Smooth muscle cell (in vitro differentiated cells): Measurements from ENCODE around the gene TTLL9. TPM values are rescaled to one million over a fixed set of nuclear protein-coding genes. Genes with fewer than 3 reads are reported as not detected.

Experiments
- DNase-seq: peaks from one replicate; lab custom pipeline; 2025; ENCODE audit not compliant: unreplicated experiment; lab: John Stamatoyannopoulos, UW
- H2AFZ ChIP-seq: fragments of 200-600 bp; sonication (generic); 2 replicates; pipeline ENCODE4 v1.6.0; 2016; ENCODE audit warnings: antibody characterized with exemption, low read depth, mild to moderate bottlenecking
- H3F3A ChIP-seq: fragments of 200-600 bp; sonication (generic); 2 replicates; pipeline ENCODE4 v1.6.0; 2017; ENCODE audit warnings: antibody characterized with exemption, low read depth
- H3K27ac ChIP-seq: fragments of 200-600 bp; sonication (generic); 2 replicates; pipeline ENCODE4 v1.5.1; 2016; ENCODE audit warnings: low read depth, mild to moderate bottlenecking
- H3K27me3 ChIP-seq: fragments of 200-600 bp; sonication (generic); 2 replicates; pipeline ENCODE4 v1.6.1; 2016; ENCODE audit warnings: low read depth, mild to moderate bottlenecking
- H3K36me3 ChIP-seq: fragments of 200-600 bp; sonication (generic); 2 replicates; pipeline ENCODE4 v1.5.1; 2016; ENCODE audit warnings: low read depth
- H3K4me1 ChIP-seq: fragments of 200-600 bp; sonication (generic); 2 replicates; pipeline ENCODE4 v1.5.1; 2016; ENCODE audit warnings: low read depth
- H3K4me2 ChIP-seq: fragments of 200-600 bp; sonication (generic); 2 replicates; pipeline ENCODE4 v1.6.0; 2016; ENCODE audit warnings: mild to moderate bottlenecking
- H3K4me3 ChIP-seq: fragments of 200-600 bp; sonication (generic); 2 replicates; pipeline ENCODE4 v1.5.1; 2016; ENCODE audit warnings: mild to moderate bottlenecking
- H3K79me2 ChIP-seq: fragments of 200-600 bp; sonication (generic); 2 replicates; pipeline ENCODE4 v1.6.0; 2016; ENCODE audit warnings: low read depth, mild to moderate bottlenecking
- H3K9ac ChIP-seq: fragments of 200-600 bp; sonication (generic); 2 replicates; pipeline ENCODE4 v1.6.0; 2016; ENCODE audit warnings: low read depth
- H3K9me3 ChIP-seq: fragments of 200-600 bp; sonication (generic); replicated peaks from 2 replicates; pipeline ENCODE4 v1.5.1; 2016; ENCODE audit warnings: low read depth
- H4K20me1 ChIP-seq: fragments of 200-600 bp; sonication (generic); 2 replicates; pipeline ENCODE4 v1.6.0; 2016; ENCODE audit warnings: low read depth
- WGBS: methylation state at CpG from one replicate; pipeline ENCODE4 v1.1.7; 2016; ENCODE audit warnings: low lambda C conversion rate; 5-methylcytosine and 5-hydroxymethylcytosine counted together
- polyA plus RNA-seq: library from polyadenylated mRNA; unstranded; fragments of >200 nt; fragmentation: Nextera tagmentation; extraction: Ambion mirVana; gene quantifications from 2 replicates; pipeline ENCODE4 v1.2.1, GENCODE V29; 2016
- total RNA-seq: library from RNA; depleted of rRNA; stranded (reverse); fragments of >200 nt; gene quantifications from 2 replicates; pipeline ENCODE4 v1.2.3, GENCODE V29; 2014
- TF ChIP-seq, protein P1 (sequence below): fragments of 200-600 bp; sonication (generic); IDR thresholded peaks from 2 replicates; pipeline ENCODE4 v1.5.1; 2017; ENCODE audit warnings: borderline replicate concordance, mild to moderate bottlenecking, antibody characterized with exemption; ENCODE audit not compliant: insufficient read depth, poor library complexity, severe bottlenecking

The TTLL9 gene
- total and polyA plus RNA-seq, 2 experiments from 2014 or later: 0.13 TPM; not detected in 1

DNA sequence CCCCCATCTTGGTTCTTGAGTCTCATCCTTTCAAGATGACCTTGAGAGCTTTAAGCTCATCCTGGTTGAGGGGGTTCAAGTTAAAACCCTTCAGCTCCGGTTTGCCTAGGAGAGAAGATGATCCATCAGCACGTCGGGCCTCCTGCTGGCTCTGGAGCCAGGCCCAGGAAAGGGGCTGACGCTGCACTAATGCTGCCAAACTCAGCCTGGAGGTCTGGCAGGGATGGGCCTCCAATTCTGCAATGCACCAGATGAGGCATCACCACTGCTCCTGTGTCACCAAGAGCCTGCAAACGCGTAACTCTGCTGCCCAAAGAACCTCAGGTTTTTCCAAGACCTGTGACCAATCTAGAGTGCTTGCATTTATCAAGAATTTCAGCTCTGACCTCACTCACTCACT is 75.4 kb downstream of the TTLL9 start:
- Histone ChIP-seq H3K79me2 (peaks cover 11% of the 10 kb centered on the region), H3K4me3 (no peak overlapping the region), H3K9ac (no peak overlapping the region), H3F3A (no peaks in the 10 kb centered on the region), H3K9me3 (no peaks in the 10 kb centered on the region), H3K4me1 (peaks cover 2% of the 10 kb centered on the region), H2AFZ (no peak overlapping the region), H3K27me3 (no peaks in the 10 kb centered on the region), H3K4me2 (no peak overlapping the region), H4K20me1 (peaks cover 14% of the 10 kb centered on the region), H3K36me3 (peaks cover 18% of the 10 kb centered on the region), H3K27ac (no peak overlapping the region)
- TF ChIP-seq, protein P1, sequence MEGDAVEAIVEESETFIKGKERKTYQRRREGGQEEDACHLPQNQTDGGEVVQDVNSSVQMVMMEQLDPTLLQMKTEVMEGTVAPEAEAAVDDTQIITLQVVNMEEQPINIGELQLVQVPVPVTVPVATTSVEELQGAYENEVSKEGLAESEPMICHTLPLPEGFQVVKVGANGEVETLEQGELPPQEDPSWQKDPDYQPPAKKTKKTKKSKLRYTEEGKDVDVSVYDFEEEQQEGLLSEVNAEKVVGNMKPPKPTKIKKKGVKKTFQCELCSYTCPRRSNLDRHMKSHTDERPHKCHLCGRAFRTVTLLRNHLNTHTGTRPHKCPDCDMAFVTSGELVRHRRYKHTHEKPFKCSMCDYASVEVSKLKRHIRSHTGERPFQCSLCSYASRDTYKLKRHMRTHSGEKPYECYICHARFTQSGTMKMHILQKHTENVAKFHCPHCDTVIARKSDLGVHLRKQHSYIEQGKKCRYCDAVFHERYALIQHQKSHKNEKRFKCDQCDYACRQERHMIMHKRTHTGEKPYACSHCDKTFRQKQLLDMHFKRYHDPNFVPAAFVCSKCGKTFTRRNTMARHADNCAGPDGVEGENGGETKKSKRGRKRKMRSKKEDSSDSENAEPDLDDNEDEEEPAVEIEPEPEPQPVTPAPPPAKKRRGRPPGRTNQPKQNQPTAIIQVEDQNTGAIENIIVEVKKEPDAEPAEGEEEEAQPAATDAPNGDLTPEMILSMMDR: no peak
- 92% methylated on average over 6 of the region's 6 CpGs for WGBS
- no peak for DNase-seq

DNA sequence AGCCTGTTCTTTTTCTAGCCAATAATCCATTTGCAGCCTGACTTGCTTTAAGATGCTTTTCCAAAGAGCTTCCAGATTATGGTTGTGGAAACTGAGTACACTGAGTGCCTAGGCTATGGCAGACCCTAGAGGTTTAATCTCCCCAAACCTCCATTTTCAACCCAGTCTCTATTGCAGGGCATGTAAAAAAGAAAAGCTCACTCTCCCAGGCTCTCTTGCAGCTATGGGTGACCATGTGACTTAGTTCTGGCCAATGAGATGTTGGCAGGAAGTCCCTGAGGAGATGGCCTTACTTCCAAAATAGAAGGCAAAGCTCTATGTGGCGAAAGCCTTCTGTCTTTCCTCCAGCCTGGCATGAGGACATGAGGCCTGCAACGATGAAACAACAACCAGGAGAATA is 77.6 kb downstream of the TTLL9 start:
- H3K4me2 ChIP-seq: no peak overlapping the region
- H3K4me3 ChIP-seq: no peak overlapping the region
- H2AFZ ChIP-seq: no peak overlapping the region
- H3K27ac ChIP-seq: no peak overlapping the region
- H3K27me3 ChIP-seq: no peaks in the 10 kb centered on the region
- WGBS: 97% methylated on average over 2 of the region's 2 CpGs
- H3K36me3 ChIP-seq: peaks cover 18% of the 10 kb centered on the region
- peaks cover 17% of the 10 kb centered on the region for H4K20me1 ChIP-seq
- peaks cover 6% of the 10 kb centered on the region for H3K4me1 ChIP-seq
- no peaks in the 10 kb centered on the region for H3F3A ChIP-seq
- no peak for DNase-seq
- H3K9me3 ChIP-seq: no peaks in the 10 kb centered on the region
- peaks cover 21% of the 10 kb centered on the region for H3K79me2 ChIP-seq
- no peak overlapping the region for H3K9ac ChIP-seq
- TF ChIP-seq, protein P1: no peak

DNA sequence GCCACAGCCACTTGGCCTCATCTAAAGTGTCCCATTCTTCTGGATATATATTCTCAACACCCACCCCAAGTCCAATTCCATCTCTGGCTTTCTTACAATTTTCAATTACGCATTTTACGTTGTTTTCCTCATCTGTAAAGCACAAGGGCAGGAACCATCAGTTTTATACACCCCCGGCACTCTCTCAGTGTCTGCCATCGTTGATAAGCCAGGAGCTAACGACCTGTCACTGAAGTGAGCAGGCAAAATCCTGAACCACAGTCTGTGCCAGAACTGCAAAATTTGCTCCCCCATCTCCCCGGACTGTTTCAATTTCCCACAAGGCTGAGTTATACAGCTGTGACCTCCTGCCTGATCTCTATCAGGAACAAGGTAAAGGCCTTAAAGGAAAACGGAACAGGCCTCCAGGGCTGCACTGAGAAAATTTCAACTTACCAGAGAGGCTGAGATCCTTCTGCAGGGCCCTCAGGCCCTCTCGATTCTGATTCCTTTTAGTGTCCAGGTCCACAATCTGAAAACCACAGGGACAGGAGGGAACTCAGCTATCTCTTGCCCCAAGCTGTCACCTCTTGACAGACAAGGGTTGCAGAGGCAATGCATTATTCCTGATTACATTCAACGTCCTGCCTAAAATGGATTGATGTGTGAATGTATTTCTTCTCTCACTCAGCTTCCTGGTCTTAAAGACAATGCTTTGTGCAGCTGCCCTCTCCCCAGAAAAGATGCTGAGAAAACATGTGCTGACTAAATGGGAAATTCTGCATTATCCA is 79.6 kb downstream of the TTLL9 start:
- Histone ChIP-seq H3K4me2 (peak overlapping the region; percentile 95), H3K9me3 (no peaks in the 10 kb centered on the region), H3K79me2 (peaks cover 21% of the 10 kb centered on the region), H3K27me3 (peaks cover under 1% of the 10 kb centered on the region), H3K27ac (no peak overlapping the region), H3K4me1 (peaks cover 6% of the 10 kb centered on the region), H2AFZ (no peak overlapping the region), H3K9ac (peak overlapping the region; percentile 90), H4K20me1 (peaks cover 17% of the 10 kb centered on the region), H3K4me3 (peak overlapping the region; percentile 80), H3F3A (no peaks in the 10 kb centered on the region), H3K36me3 (peaks cover 18% of the 10 kb centered on the region)
- TF ChIP-seq, protein P1: no peak
- DNase-seq: no peak
- 94% methylated on average over 9 of the region's 9 CpGs for WGBS

DNA sequence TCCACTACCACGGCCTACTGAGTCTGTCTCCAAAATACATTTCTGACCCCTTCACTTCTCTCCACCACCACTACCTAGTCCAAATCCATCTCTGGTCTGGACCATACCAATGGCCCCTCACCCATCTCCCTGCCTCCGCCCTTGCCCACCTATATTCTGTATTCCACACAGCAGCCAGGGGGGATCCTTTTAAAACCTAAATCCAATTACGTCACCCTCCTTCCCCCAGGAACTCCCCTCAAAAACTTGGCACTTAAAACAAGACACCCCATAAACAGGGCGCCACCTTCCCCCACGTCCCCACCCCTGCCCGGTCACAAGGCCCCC is 80.7 kb downstream of the TTLL9 start:
- Histone ChIP-seq H2AFZ (peak overlapping the region; percentile 82), H3K27ac (no peak overlapping the region)
- DNase-seq: no peak

More for the DNA sequence above, 80.7 kb downstream of the TTLL9 start:
- peaks cover 6% of the 10 kb centered on the region for H3K4me1 ChIP-seq
- H3K9me3 ChIP-seq: no peaks in the 10 kb centered on the region
- peaks cover 17% of the 10 kb centered on the region for H4K20me1 ChIP-seq
- 12% methylated on average over 6 of the region's 6 CpGs for WGBS
- H3K36me3 ChIP-seq: peaks cover 18% of the 10 kb centered on the region
- peak overlapping the region; percentile 90 for H3K9ac ChIP-seq
- H3K79me2 ChIP-seq: peaks cover 21% of the 10 kb centered on the region
- H3K4me3 ChIP-seq: peak overlapping the region; percentile 80
- H3F3A ChIP-seq: no peaks in the 10 kb centered on the region
- TF ChIP-seq, protein P1: no peak
- H3K27me3 ChIP-seq: peaks cover 8% of the 10 kb centered on the region
- peak overlapping the region; percentile 95 for H3K4me2 ChIP-seq
